ENCODE measurements around the gene POU3F1. TPM values are rescaled to one million over a fixed set of nuclear protein-coding genes. Genes with fewer than 3 reads are reported as not detected.

Gene POU3F1
- total RNA-seq, 1 experiment from 2014 or later = not detected

GRCh38 chr1:38076038-38076437 lies 29.4 kb upstream of the POU3F1 start:
- Histone ChIP-seq H3K27me3 (ENCODE audit: low read length) (peaks cover 22% of the 10 kb centered on the region), H3K9me3 (ENCODE audit: low read length) (no peaks in the 10 kb centered on the region), H3F3A (ENCODE audit: low read length, unreplicated experiment) (no peaks in the 10 kb centered on the region), H3K4me3 (ENCODE audit: low read length) (no peak overlapping the region), H3K9me2 (replicated peaks; ENCODE audit: low read length) (no peaks in the 10 kb centered on the region), H3K4me1 (ENCODE audit: insufficient read depth, low read length) (no peaks in the 10 kb centered on the region), H3K79me2 (ENCODE audit: low read length) (no peaks in the 10 kb centered on the region), H3K27ac (ENCODE audit: low read length) (no peak overlapping the region), H4K20me1 (ENCODE audit: low read length) (no peaks in the 10 kb centered on the region), H3K36me3 (ENCODE audit: low read depth, low read length) (no peaks in the 10 kb centered on the region), H2AFZ (ENCODE audit: low read length) (no peak overlapping the region), H3K4me2 (ENCODE audit: low read length) (no peak overlapping the region), H3K9ac (ENCODE audit: low read length) (no peak overlapping the region)
- TF ChIP-seq CTCF (conservative IDR thresholded peaks at IDR 0.05; ENCODE audit: low read depth, low read length) (no peak), EZH2phosphoT487 (IDR thresholded peaks at IDR 0.05; ENCODE audit: borderline replicate concordance, low read length) (no peak), EZH2 (IDR thresholded peaks at IDR 0.05; ENCODE audit: low read length, unreplicated experiment) (no peak)
- peak; percentile 46 for DNase-seq
- ChIA-PET CTCF (no interaction called here), POLR2A (ENCODE audit: unreplicated experiment) (no interaction called here)
- no TSS peak for BruUV-seq (replicated peaks)
- intact Hi-C loops (cut with micrococcal nuclease) = no loop called here
- ATAC-seq = no peak

GRCh38 chr1:38075191-38075590 lies 28.6 kb upstream of the POU3F1 start:
- CTCF ChIA-PET = no interaction called here
- H3K4me3 ChIP-seq (ENCODE audit: low read length) = no peak overlapping the region
- H4K20me1 ChIP-seq (ENCODE audit: low read length) = no peaks in the 10 kb centered on the region
- no peaks in the 10 kb centered on the region for H3K36me3 ChIP-seq (ENCODE audit: low read depth, low read length)
- no peaks in the 10 kb centered on the region for H3F3A ChIP-seq (ENCODE audit: low read length, unreplicated experiment)
- no TSS peak for BruUV-seq (replicated peaks)
- peaks cover 30% of the 10 kb centered on the region for H3K27me3 ChIP-seq (ENCODE audit: low read length)
- H3K79me2 ChIP-seq (ENCODE audit: low read length) = no peaks in the 10 kb centered on the region
- POLR2A ChIA-PET (ENCODE audit: unreplicated experiment) = no interaction called here
- H3K9ac ChIP-seq (ENCODE audit: low read length) = no peak overlapping the region
- ATAC-seq = no peak
- H3K9me2 ChIP-seq (replicated peaks; ENCODE audit: low read length) = no peaks in the 10 kb centered on the region
- TF ChIP-seq EZH2phosphoT487 (IDR thresholded peaks at IDR 0.05; ENCODE audit: borderline replicate concordance, low read length) = no peak
- H3K27ac ChIP-seq (ENCODE audit: low read length) = no peak overlapping the region
- H3K4me1 ChIP-seq (ENCODE audit: insufficient read depth, low read length) = no peaks in the 10 kb centered on the region
- H3K4me2 ChIP-seq (ENCODE audit: low read length) = no peak overlapping the region
- H3K9me3 ChIP-seq (ENCODE audit: low read length) = no peaks in the 10 kb centered on the region
- H2AFZ ChIP-seq (ENCODE audit: low read length) = no peak overlapping the region
- intact Hi-C loops (cut with micrococcal nuclease) = no loop called here
- DNase-seq = no peak

GRCh38 chr1:38074302-38074677 lies 27.7 kb upstream of the POU3F1 start:
- Histone ChIP-seq H3K9ac (ENCODE audit: low read length) (no peak overlapping the region), H2AFZ (ENCODE audit: low read length) (no peak overlapping the region), H4K20me1 (ENCODE audit: low read length) (no peaks in the 10 kb centered on the region), H3K36me3 (ENCODE audit: low read depth, low read length) (no peaks in the 10 kb centered on the region), H3F3A (ENCODE audit: low read length, unreplicated experiment) (no peaks in the 10 kb centered on the region), H3K9me3 (ENCODE audit: low read length) (no peaks in the 10 kb centered on the region), H3K27me3 (ENCODE audit: low read length) (peaks cover 37% of the 10 kb centered on the region), H3K27ac (ENCODE audit: low read length) (no peak overlapping the region), H3K4me3 (ENCODE audit: low read length) (no peak overlapping the region), H3K79me2 (ENCODE audit: low read length) (no peaks in the 10 kb centered on the region), H3K9me2 (replicated peaks; ENCODE audit: low read length) (no peaks in the 10 kb centered on the region), H3K4me1 (ENCODE audit: insufficient read depth, low read length) (no peaks in the 10 kb centered on the region), H3K4me2 (ENCODE audit: low read length) (no peak overlapping the region)
- no peak for ATAC-seq
- DNase-seq = no peak
- POLR2A ChIA-PET (ENCODE audit: unreplicated experiment) = no interaction called here
- BruUV-seq (replicated peaks) = no TSS peak
- no peak for TF ChIP-seq EZH2 (IDR thresholded peaks at IDR 0.05; ENCODE audit: low read length, unreplicated experiment)
- intact Hi-C loops (cut with micrococcal nuclease) = no loop called here
- CTCF ChIA-PET = no interaction called here
